HL-60 (cell line): ENCODE data around the gene CDH22.

ENCODE experiments used
- DNase-seq, 2 experiments: peaks; one replicate each; pipeline ENCODE4 v3.0.0-alpha.2; 2010 to 2020; ENCODE audit warnings: low read depth in 1 of 2, low spot score in 1 of 2
- H3K27ac ChIP-seq: fragments of 250-450 bp; sonication (Bioruptor Pico); replicated peaks from 2 replicates; pipeline ENCODE4 v1.5.1; 2020; ENCODE audit warnings: mild to moderate bottlenecking, moderate library complexity
- H3K27me3 ChIP-seq: fragments of 250-450 bp; sonication (Bioruptor Pico); 2 replicates; pipeline ENCODE4 v1.5.1; 2021; ENCODE audit warnings: mild to moderate bottlenecking, moderate library complexity; ENCODE audit not compliant: insufficient read depth, poor library complexity, severe bottlenecking
- H3K4me3 ChIP-seq: replicated peaks from 2 replicates; pipeline ENCODE4 v1.5.1; 2011; ENCODE audit warnings: mild to moderate bottlenecking, control low read depth, low read length; ENCODE audit not compliant: insufficient read depth
- CTCF ChIP-seq: IDR thresholded peaks from one replicate; pipeline ENCODE4 v1.5.1; 2011; ENCODE audit warnings: low read length, control low read depth, inconsistent platforms; ENCODE audit not compliant: insufficient read depth
- GABPA ChIP-seq: IDR thresholded peaks from 2 replicates; pipeline ENCODE4 v1.6.1; 2012; ENCODE audit warnings: low read depth
- POLR2AphosphoS5 ChIP-seq: IDR thresholded peaks from 2 replicates; pipeline ENCODE4 v1.6.1; 2012; ENCODE audit warnings: low read depth
- REST ChIP-seq: IDR thresholded peaks from 2 replicates; pipeline ENCODE4 v1.6.1; 2012; ENCODE audit warnings: low read depth; ENCODE audit not compliant: insufficient replicate concordance
- SPI1 ChIP-seq: IDR thresholded peaks from 2 replicates; pipeline ENCODE4 v1.6.1; 2012; ENCODE audit warnings: low read depth, mild to moderate bottlenecking, borderline replicate concordance

Gene CDH22

DNA sequence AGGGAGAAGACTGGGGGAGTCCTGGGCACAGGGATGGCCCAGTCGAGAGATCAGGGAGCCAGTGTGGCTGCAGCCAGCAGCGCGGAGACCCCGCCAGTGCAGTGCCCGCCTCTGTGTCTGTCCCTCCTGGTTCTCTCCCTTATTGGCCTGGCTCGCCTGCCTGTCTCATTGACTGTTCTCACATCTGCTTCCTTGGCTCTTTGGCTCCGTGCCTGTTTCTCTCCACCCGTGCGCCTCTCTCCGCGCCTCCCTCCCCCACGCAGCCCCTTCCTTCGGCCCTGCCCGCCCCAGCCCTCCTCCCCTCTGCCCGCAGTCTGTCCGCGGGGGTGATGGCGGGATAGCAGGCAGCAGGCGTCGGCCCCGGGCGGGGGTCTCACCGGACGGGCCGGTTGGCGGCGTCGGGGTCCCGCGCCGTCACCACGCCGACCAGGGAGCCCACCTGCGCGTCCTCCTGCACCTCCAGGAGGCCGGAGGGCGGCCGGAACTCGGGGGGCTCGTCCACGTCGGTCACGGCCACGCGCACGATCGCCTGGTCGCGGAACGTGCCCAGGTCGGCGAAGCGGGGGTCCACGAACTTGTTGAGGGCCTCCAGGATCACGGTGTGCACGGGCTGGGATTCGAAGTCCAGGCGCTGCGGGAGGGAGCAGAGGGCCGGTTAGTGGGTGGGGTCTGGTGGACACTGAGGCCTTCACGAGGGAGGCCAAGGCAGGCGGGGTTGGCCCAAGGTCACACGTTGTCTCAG is 98.2 kb downstream of the CDH22 start:
- Histone ChIP-seq H3K4me3 (no peak overlapping the region), H3K27me3 (no peaks in the 10 kb centered on the region), H3K27ac (no peak overlapping the region)
- DNase-seq = no peak
- TF ChIP-seq GABPA = no peak
- TF ChIP-seq POLR2AphosphoS5 = no peak
- no peak for TF ChIP-seq CTCF
- TF ChIP-seq REST = no peak
- TF ChIP-seq SPI1 = no peak

DNA sequence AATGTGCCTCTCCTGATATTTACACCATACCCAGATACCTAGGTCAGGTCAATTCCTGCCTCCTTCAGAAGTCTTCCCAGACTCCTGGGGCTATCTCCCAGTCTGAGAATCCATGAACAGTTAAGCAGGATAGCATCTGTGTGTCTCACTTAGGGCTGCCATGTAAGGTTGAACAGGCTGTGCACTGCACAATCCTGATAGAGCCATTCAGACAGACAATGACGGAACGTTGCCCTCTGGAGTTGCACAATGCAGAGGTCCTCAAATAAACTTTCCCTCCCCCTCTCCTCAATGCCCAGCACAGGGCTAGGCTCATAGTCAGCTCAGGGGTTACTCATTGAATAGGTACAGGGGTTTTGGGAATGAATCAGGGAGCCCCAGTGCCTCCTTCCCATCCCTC is 100.5 kb downstream of the CDH22 start:
- no peak overlapping the region for H3K27ac ChIP-seq
- H3K4me3 ChIP-seq = no peak overlapping the region
- H3K27me3 ChIP-seq = no peaks in the 10 kb centered on the region
- no peak for DNase-seq
- no peak for TF ChIP-seq CTCF
- no peak for TF ChIP-seq POLR2AphosphoS5
- no peak for TF ChIP-seq GABPA
- TF ChIP-seq REST = no peak
- no peak for TF ChIP-seq SPI1

DNA sequence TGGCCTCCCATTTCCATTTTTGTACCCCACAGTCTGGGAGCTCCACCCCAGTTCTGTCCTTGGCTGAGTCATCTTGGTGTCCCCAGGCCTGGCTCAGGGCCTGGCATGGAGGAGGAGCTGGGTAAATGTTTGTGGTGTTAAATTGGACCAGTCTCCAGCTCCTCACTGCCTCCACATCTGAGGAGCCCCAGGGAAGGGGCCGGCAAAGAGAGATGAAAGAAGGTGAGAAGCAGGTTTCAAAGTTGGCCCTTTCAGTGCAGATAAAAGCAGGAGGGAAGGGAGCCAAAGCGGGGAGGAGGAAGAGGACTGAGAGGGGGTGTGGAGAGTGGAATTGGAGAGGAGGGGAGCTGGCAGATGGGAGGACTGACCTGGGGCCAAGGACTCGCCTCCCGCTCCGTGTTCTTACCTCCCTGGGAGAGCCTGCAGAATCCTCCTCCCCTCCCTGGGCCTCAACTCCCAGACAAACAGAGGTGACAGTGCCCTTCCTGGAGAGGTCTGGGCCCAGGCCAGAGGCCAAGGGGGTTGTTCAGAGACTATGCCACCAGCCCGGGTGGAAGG is 101.2 kb downstream of the CDH22 start:
- DNase-seq = no peak
- Histone ChIP-seq H3K27ac (no peak overlapping the region), H3K4me3 (no peak overlapping the region), H3K27me3 (no peaks in the 10 kb centered on the region)
- TF ChIP-seq REST = no peak
- no peak for TF ChIP-seq SPI1
- TF ChIP-seq POLR2AphosphoS5 = no peak
- TF ChIP-seq CTCF = no peak
- no peak for TF ChIP-seq GABPA
